CD4-positive, alpha-beta T cell treated with Interferon gamma for 1 hour (primary cell): ENCODE results near the gene FPR2.
"Not testable (repeated sequence)": the region's sequence is repeated elsewhere in the genome, so short reads cannot be mapped to it uniquely, and the experiment has no call there.

Experiments
- DNase-seq: peaks from one replicate; pipeline ENCODE4 v3.0.0-alpha.2; 2020

The FPR2 gene

DNA sequence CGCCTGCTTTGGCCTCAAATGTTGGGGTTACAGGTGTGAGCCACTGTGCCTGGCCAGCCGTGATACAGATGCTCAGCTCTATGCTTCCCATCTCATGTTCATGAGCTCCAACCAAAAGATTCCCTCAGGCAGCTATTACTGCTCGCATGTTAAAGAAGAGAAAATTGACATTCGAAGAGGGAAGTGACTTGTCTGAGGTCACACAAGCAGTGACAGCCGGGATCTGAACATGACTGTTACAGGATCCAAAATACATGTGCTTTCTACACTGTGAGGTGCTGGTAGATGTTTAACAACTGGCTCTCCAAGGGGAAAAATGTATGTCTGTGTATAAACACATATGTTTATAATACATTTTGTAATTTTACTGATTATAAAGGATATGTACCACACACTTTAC lies 20.6 kb upstream of the FPR2 start:
- DNase-seq, result no peak

- no peak for DNase-seq
These were observed 18.2 kb upstream of the FPR2 start for GRCh38 chr19:51742789-51743188.

GRCh38 chr19:51743405-51743804 lies 17.6 kb upstream of the FPR2 start:
- no peak for DNase-seq

- DNase-seq, result no peak
These were observed 14.2 kb upstream of the FPR2 start for GRCh38 chr19:51746731-51747130.

DNA sequence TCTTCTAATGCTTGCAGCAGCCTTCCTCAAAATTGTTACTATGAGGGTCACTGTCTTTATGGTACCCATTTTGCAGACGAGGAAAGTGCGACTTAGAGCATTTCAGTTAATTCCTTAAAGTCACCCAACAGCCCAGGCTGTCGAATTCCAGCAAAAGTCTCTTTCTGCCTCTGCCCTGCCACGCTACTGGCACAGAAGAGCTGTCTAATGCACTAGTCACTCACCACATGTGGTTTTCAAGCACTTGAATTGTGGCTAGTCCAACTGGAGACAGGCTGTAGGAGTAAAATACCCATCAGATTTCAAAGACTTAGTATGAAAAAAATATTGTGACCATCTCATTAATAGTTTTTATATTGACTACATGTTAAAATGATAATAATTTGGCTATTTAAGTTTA lies 11.0 kb upstream of the FPR2 start:
- DNase-seq, result no peak

GRCh38 chr19:51750400-51751094 lies 10.4 kb upstream of the FPR2 start:
- peak; percentile 24 for DNase-seq

GRCh38 chr19:51751655-51752054 lies 9.3 kb upstream of the FPR2 start, which contains the start of gene FPR1:
TSS of gene FPR1 (minus strand) at chr19:51751878. CDS start at chr19:51746994, 4,884 bp downstream.
- peak; percentile 51 for DNase-seq

GRCh38 chr19:51754109-51754508 lies 6.9 kb upstream of the FPR2 start:
- DNase-seq, result no peak

DNA sequence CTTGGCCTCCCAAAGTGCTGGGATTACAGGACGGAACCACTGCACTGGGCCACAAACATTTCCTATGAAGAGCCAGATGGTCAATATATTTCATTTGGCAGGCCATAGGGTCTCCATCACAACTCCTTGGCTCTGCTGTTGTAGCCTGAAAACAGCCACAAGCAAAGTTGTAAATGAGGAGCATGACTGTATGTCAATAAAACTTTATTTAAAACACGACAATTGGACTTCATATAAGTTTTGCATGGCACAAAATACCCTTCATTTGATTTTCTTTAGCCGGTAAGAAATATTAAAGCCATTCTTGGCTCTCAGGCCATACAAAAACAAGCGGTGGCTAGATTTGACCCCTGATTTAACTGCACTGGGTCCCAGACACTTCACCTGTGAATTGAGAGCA lies 6.2 kb upstream of the FPR2 start:
- DNase-seq, result no peak

- DNase-seq, result no peak
These were observed 5.4 kb upstream of the FPR2 start for GRCh38 chr19:51755571-51755970.

DNA sequence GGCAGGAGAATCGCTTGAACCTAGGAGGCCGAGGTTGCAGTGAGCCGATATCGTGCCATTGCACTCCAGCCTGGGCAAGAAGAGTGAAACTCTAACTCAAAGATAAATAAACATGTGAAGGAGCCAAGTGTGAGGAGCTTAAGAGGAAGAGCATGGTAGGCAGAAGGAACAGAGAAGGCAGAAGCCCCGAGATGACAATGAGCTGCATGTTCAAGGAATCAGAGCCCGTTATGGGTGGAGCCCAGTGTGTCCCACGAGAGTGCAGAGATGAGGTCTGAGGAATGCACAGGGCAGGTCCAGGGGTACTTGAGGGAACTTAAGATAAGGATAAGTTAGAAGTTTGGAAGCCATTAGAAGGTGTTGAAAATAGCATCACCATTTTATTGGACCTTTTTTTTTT lies 716 bp downstream of the FPR2 start:
- DNase-seq, result no peak

GRCh38 chr19:51765086-51765485 lies 4.1 kb downstream of the FPR2 start:
- no peak for DNase-seq

DNA sequence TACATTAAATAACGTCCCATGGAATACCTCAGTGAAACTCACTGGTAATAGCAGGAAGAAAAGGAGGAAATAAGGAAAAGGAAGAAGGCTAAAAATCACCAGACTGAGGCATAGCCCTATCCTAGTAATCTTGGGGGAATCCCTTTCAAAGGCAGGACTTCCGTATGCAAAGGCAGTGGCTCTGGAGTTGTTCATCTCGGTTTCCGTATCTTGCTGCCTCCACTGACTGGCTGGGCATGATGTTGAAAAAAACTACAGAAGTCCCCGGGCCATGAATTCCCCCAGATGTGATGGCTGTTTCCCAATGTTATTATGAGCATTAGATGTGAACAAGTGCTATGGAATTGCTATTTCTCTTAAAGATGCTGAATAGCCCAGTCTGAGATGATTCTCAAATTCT lies 5.5 kb downstream of the FPR2 start:
- no peak for DNase-seq

- peak; percentile 57 for DNase-seq
These were observed 10.6 kb downstream of the FPR2 start for GRCh38 chr19:51771376-51772130.

- DNase-seq, result no peak
These were observed 12.0 kb downstream of the FPR2 start for GRCh38 chr19:51772977-51773376.

- not testable (repeated sequence) for DNase-seq
These were observed 15.6 kb downstream of the FPR2 start for GRCh38 chr19:51776561-51776960.

DNA sequence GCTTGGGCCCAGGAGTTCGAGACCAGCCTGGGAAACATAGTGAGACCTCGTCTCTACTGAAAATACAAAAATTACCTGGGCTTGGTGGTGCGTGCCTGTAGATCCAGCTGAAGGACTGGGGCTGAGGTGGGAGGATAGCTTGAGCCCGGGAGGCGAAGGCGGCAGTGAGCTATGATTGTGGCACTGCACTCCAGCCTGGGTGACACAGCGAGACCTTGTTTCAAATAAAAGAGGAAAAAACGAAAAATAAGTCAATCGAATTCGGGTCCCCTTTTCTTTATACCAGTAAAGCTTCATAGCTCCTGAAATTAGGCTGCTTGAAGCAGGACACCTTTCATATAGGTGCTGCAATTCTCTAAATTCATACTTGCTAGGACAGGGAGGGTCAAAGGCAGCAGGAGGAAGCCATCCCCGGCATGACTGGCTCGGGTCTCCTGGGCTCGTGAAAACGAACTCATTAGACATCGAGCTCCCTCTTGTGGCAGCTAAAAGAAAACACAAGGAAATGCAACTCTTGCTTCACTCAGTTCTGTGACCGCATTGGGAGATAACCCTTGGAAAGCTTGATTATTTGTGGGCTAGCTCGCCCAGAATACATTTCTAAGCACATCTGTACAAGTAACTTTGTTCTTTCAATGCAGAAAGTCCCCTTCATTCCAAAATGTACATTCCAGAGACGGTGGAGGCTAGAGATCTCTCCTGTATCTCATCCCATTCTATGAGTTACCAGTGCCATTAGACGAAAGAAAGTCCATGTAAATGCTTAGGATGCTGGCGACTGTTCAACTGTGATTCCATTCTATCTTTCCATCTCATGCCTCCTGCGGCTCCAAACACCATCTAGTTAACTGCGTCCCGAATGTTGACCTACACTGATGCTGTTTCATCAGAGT lies 16.8 kb downstream of the FPR2 start:
- DNase-seq, result peak; percentile 57

GRCh38 chr19:51779181-51779580 lies 18.2 kb downstream of the FPR2 start:
- no peak for DNase-seq

GRCh38 chr19:51779703-51780102 lies 18.7 kb downstream of the FPR2 start:
- no peak for DNase-seq

GRCh38 chr19:51780270-51780669 lies 19.3 kb downstream of the FPR2 start:
- no peak for DNase-seq

- no peak for DNase-seq
These were observed 21.0 kb downstream of the FPR2 start for GRCh38 chr19:51781999-51782398.

- no peak for DNase-seq
These were observed 22.4 kb downstream of the FPR2 start for GRCh38 chr19:51783372-51783771.

GRCh38 chr19:51784109-51784785 lies 23.3 kb downstream of the FPR2 start:
- DNase-seq, result no peak
